Neural cell (in vitro differentiated cells): ENCODE measurements around the gene POLR2C. TPM values are rescaled to one million over a fixed set of nuclear protein-coding genes. Genes with fewer than 3 reads are reported as not detected.

Experiments used
- H2AFZ ChIP-seq: fragments of 200-600, 300-800 bp; sonication (generic), shearing (Covaris generic); 2 replicates; pipeline ENCODE4 v1.6.0; 2014; ENCODE audit warnings: low read depth, mild to moderate bottlenecking, antibody characterized with exemption, low read length, moderate library complexity
- H3F3A ChIP-seq: fragments of 200-600 bp; shearing (Covaris generic); 2 replicates; pipeline ENCODE4 v1.6.1; 2016; ENCODE audit warnings: mild to moderate bottlenecking, moderate library complexity, mixed read lengths, antibody characterized with exemption, low read length; ENCODE audit not compliant: insufficient read depth, poor library complexity, severe bottlenecking
- H3K27ac ChIP-seq: fragments of 200-600, 300-800 bp; sonication (generic), shearing (Covaris generic); 2 replicates; pipeline ENCODE4 v1.5.1; 2014; ENCODE audit warnings: mild to moderate bottlenecking, low read length, moderate library complexity
- H3K27me3 ChIP-seq: fragments of 300-800, 200-600 bp; sonication (generic), shearing (Covaris generic); 2 replicates; pipeline ENCODE4 v1.6.0; 2014; ENCODE audit warnings: mild to moderate bottlenecking, low read depth, low read length, moderate library complexity; ENCODE audit not compliant: insufficient read depth
- H3K36me3 ChIP-seq: fragments of 300-800, 200-600 bp; sonication (generic), shearing (Covaris generic); 2 replicates; pipeline ENCODE4 v1.5.1; 2014; ENCODE audit warnings: mild to moderate bottlenecking, antibody characterized with exemption, low read length, moderate library complexity; ENCODE audit not compliant: insufficient read depth
- H3K4me2 ChIP-seq: fragments of 300-800, 200-600 bp; sonication (generic), shearing (Covaris generic); 2 replicates; pipeline ENCODE4 v1.6.0; 2014; ENCODE audit warnings: mild to moderate bottlenecking, low read length
- H3K4me3 ChIP-seq: fragments of 300-800, 200-600 bp; sonication (generic), shearing (Covaris generic); 2 replicates; pipeline ENCODE4 v1.5.1; 2014; ENCODE audit warnings: mild to moderate bottlenecking, low read length, moderate library complexity
- H3K79me2 ChIP-seq: fragments of 200-600 bp; shearing (Covaris generic); replicated peaks from 2 replicates; pipeline ENCODE4 v1.6.0; 2014; ENCODE audit warnings: mild to moderate bottlenecking, low read length, moderate library complexity; ENCODE audit not compliant: insufficient read depth
- H3K9ac ChIP-seq: fragments of 300-800, 200-600 bp; sonication (generic), shearing (Covaris generic); 2 replicates; pipeline ENCODE4 v1.6.1; 2016; ENCODE audit warnings: mild to moderate bottlenecking, low read length, mixed read lengths
- H3K9me2 ChIP-seq: fragments of 200-600 bp; shearing (Covaris generic); 2 replicates; pipeline ENCODE4 v1.6.1; 2016; ENCODE audit warnings: mild to moderate bottlenecking, low read length, mixed read lengths; ENCODE audit not compliant: insufficient read depth
- H3K9me3 ChIP-seq: fragments of 200-600, 300-800 bp; sonication (generic), shearing (Covaris generic); 2 replicates; pipeline ENCODE4 v1.6.1; 2016; ENCODE audit warnings: mild to moderate bottlenecking, mixed run types, low read length, moderate library complexity, mixed read lengths
- H4K20me1 ChIP-seq: fragments of 200-600 bp; shearing (Covaris generic); 2 replicates; pipeline ENCODE4 v1.6.1; 2016; ENCODE audit warnings: mild to moderate bottlenecking, mixed run types; ENCODE audit not compliant: insufficient read depth
- EP300 ChIP-seq: fragments of 450-650 bp; conservative IDR thresholded peaks from 2 replicates; pipeline ENCODE4 v1.6.1; 2014; ENCODE audit warnings: antibody characterized with exemption, mild to moderate bottlenecking, moderate library complexity; ENCODE audit not compliant: poor library complexity, severe bottlenecking
- EZH2 ChIP-seq: fragments of 200-600, 300-800 bp; shearing (Covaris generic), sonication (generic); IDR thresholded peaks from 2 replicates; pipeline ENCODE4 v1.6.1; 2014; ENCODE audit warnings: antibody characterized with exemption, low read length, borderline replicate concordance, mild to moderate bottlenecking; ENCODE audit not compliant: insufficient read depth, poor library complexity, severe bottlenecking
- MXI1 ChIP-seq: fragments of 450-650 bp; conservative IDR thresholded peaks from 2 replicates; pipeline ENCODE4 v1.6.1; 2014; ENCODE audit warnings: antibody characterized with exemption, mild to moderate bottlenecking; ENCODE audit not compliant: poor library complexity, severe bottlenecking
- POLR2AphosphoS5 ChIP-seq: IDR thresholded peaks from 2 replicates; pipeline ENCODE4 v1.6.1; 2012
- RAD21 ChIP-seq: fragments of 450-650 bp; conservative IDR thresholded peaks from 2 replicates; pipeline ENCODE4 v1.6.1; 2014; ENCODE audit warnings: antibody characterized with exemption, mild to moderate bottlenecking, moderate library complexity
- SMC3 ChIP-seq: fragments of 450-650 bp; conservative IDR thresholded peaks from 2 replicates; pipeline ENCODE4 v1.6.1; 2014; ENCODE audit warnings: antibody characterized with exemption, mild to moderate bottlenecking, moderate library complexity; ENCODE audit not compliant: poor library complexity
- TAF1 ChIP-seq: IDR thresholded peaks from 2 replicates; pipeline ENCODE4 v1.6.1; 2012; ENCODE audit warnings: low read depth
- polyA plus RNA-seq: library from polyadenylated mRNA; depleted of rRNA; stranded (reverse); fragments of >200 nt; gene quantifications from 2 replicates; pipeline ENCODE4 v1.2.3, GENCODE V29; 2014
- TF ChIP-seq, protein P1 (sequence below): fragments of 450-650 bp; IDR thresholded peaks from 2 replicates; pipeline ENCODE4 v1.5.1; 2014; ENCODE audit warnings: antibody characterized with exemption, mild to moderate bottlenecking, moderate library complexity; ENCODE audit not compliant: poor library complexity, severe bottlenecking
- TF ChIP-seq, protein P2 (sequence below): IDR thresholded peaks from 2 replicates; pipeline ENCODE4 v1.6.1; 2012; ENCODE audit warnings: borderline replicate concordance

The POLR2C gene
- polyA plus RNA-seq, 1 donor from 2014 or later: 109 TPM

DNA sequence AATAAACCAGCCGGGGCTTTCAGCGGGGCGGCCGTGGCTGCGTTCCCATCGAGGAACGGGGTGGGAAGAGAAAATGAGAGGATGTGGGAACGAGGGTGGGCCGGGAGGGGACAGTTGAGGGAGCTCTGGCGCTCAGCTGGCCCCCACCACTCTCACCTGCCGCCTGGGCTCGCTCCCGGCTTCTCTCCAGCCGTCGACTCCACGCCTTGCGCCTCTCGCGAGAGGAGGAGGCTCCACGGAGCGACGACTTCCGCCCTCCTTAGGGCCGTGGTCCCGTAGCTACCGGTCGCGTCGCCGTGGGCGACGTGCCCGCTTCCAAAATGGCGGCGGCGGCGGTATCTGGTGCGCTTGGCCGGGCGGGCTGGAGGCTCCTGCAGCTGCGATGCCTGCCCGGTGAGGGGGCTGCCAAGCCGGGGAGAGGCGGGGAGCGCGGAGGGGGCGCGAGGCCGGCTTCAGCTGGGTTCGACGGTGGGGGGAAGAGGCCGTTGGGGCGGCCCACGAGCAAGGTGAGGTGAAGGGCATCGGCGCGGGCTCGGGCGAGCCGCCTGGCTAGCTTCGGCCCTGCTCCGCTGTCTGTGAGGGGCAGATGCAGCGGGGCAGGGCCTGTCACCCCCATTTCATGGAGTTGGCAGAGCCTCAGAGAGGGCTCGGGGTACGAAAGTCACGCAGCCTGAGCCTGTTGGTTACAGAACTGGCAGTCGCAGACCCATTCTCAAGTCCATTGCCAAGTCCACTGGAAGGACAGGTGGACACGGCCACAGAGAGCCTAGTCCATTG, 15.1 kb upstream of the POLR2C start, which contains the start of the genes CIAPIN1 and COQ9 (continued):
- TF ChIP-seq, protein P1, sequence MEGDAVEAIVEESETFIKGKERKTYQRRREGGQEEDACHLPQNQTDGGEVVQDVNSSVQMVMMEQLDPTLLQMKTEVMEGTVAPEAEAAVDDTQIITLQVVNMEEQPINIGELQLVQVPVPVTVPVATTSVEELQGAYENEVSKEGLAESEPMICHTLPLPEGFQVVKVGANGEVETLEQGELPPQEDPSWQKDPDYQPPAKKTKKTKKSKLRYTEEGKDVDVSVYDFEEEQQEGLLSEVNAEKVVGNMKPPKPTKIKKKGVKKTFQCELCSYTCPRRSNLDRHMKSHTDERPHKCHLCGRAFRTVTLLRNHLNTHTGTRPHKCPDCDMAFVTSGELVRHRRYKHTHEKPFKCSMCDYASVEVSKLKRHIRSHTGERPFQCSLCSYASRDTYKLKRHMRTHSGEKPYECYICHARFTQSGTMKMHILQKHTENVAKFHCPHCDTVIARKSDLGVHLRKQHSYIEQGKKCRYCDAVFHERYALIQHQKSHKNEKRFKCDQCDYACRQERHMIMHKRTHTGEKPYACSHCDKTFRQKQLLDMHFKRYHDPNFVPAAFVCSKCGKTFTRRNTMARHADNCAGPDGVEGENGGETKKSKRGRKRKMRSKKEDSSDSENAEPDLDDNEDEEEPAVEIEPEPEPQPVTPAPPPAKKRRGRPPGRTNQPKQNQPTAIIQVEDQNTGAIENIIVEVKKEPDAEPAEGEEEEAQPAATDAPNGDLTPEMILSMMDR: peak; percentile 19

DNA sequence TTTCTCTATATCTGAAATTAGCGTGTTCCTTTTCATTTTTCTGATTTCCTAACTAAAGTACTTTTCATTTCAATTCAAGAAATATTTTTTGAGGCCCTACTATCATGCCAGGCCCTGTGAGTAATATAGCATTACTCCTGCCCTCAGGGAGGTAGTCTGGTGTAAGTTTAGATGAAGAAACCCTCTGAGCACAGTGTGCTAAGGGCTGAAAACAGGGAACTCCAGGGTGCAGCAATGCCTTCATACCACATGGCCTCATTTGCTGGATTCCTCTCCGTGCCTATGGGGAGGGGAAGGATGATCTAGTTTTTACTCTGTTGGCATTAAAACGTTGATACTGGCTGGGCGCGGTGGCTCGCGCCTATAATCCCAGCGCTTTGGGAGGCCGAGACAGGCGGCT, 10.5 kb upstream of the POLR2C start:
- TF ChIP-seq, protein P1: no peak
- TF ChIP-seq SMC3: no peak
- TF ChIP-seq RAD21: no peak
- TF ChIP-seq EZH2: no peak
- TF ChIP-seq POLR2AphosphoS5: no peak
- TF ChIP-seq, protein P2, sequence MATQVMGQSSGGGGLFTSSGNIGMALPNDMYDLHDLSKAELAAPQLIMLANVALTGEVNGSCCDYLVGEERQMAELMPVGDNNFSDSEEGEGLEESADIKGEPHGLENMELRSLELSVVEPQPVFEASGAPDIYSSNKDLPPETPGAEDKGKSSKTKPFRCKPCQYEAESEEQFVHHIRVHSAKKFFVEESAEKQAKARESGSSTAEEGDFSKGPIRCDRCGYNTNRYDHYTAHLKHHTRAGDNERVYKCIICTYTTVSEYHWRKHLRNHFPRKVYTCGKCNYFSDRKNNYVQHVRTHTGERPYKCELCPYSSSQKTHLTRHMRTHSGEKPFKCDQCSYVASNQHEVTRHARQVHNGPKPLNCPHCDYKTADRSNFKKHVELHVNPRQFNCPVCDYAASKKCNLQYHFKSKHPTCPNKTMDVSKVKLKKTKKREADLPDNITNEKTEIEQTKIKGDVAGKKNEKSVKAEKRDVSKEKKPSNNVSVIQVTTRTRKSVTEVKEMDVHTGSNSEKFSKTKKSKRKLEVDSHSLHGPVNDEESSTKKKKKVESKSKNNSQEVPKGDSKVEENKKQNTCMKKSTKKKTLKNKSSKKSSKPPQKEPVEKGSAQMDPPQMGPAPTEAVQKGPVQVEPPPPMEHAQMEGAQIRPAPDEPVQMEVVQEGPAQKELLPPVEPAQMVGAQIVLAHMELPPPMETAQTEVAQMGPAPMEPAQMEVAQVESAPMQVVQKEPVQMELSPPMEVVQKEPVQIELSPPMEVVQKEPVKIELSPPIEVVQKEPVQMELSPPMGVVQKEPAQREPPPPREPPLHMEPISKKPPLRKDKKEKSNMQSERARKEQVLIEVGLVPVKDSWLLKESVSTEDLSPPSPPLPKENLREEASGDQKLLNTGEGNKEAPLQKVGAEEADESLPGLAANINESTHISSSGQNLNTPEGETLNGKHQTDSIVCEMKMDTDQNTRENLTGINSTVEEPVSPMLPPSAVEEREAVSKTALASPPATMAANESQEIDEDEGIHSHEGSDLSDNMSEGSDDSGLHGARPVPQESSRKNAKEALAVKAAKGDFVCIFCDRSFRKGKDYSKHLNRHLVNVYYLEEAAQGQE: no peak
- TF ChIP-seq MXI1: no peak
- TF ChIP-seq TAF1: no peak
- no peaks in the 10 kb centered on the region for H3K9me3 ChIP-seq
- no peaks in the 10 kb centered on the region for H3K27me3 ChIP-seq
- no peak overlapping the region for H2AFZ ChIP-seq
- no peaks in the 10 kb centered on the region for H3K9me2 ChIP-seq
- no peak overlapping the region for H3K9ac ChIP-seq
- H3K79me2 ChIP-seq: peaks cover 8% of the 10 kb centered on the region
- no peaks in the 10 kb centered on the region for H3F3A ChIP-seq
- no peaks in the 10 kb centered on the region for H4K20me1 ChIP-seq
- H3K4me2 ChIP-seq: no peak overlapping the region
- H3K4me3 ChIP-seq: no peak overlapping the region
- peaks cover 19% of the 10 kb centered on the region for H3K36me3 ChIP-seq
- no peak overlapping the region for H3K27ac ChIP-seq

DNA sequence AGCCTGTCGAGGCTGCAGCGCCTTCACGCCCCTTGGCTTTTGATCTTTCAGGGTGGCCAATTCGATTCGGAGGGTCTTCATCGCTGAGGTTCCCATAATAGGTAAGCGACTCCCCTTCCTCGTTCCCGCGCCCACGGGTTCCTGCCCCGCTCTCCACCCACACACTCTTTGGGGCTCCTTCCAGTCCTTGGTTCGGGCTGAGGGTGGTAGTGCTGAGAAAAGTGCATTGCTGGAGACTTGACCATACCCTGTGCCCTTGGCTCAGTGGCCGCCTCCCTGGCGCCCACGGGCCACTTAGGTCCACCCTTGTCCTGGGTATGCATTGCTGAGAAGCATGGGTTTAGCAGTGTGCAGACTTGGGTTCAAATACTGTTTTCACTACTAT, 491 bp downstream of the POLR2C start:
- H3K4me3 ChIP-seq: peak overlapping the region; percentile 92
- H3K27me3 ChIP-seq: no peaks in the 10 kb centered on the region
- peak overlapping the region; percentile 73 for H3K9ac ChIP-seq
- H3K9me3 ChIP-seq: no peaks in the 10 kb centered on the region
- peaks cover 15% of the 10 kb centered on the region for H3K79me2 ChIP-seq
- H4K20me1 ChIP-seq: no peaks in the 10 kb centered on the region
- peak overlapping the region; percentile 94 for H3K4me2 ChIP-seq
- peak overlapping the region; percentile 66 for H3K27ac ChIP-seq
- H3K9me2 ChIP-seq: no peaks in the 10 kb centered on the region
- H3F3A ChIP-seq: no peaks in the 10 kb centered on the region
- no peak overlapping the region for H2AFZ ChIP-seq
- TF ChIP-seq, protein P2: no peak
- TF ChIP-seq TAF1 (no peak), POLR2AphosphoS5 (no peak), MXI1 (no peak), EZH2 (no peak), RAD21 (no peak), EP300 (no peak), SMC3 (no peak)
- TF ChIP-seq, protein P1: no peak
- no peaks in the 10 kb centered on the region for H3K36me3 ChIP-seq
